ENCODE results near the gene C10orf88.

DNA sequence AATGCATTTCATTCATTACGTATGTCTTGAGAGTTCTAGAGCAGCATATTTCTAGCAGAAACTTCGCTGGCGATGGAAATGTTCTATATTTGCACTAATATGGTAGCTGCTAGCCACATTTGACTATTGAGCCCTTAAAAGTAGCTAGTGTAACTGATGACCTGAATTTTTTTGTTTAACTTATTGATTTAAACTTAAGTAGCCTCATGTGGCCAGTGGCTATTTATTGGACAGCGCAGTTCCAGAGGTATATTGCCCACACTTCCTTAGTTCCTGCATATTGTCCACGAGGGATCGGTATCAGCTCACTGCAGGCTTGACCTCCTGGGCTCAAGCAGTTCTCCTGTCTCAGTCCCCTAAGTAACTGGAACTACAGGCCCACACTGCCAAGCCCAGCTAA lies 29.9 kb upstream of the C10orf88 start:
- TF ChIP-seq POLR2A (IDR thresholded peaks at IDR 0.05; ENCODE audit: insufficient read depth in 1 of 2, low read depth in 2 of 2, low read length in 2 of 2) (no peak), FOXA1 (IDR thresholded peaks at IDR 0.05) (no peak), FOXA1 (CRISPR knock-in tag; IDR thresholded peaks at IDR 0.05) (no peak), ZKSCAN8 (CRISPR knock-in tag; IDR thresholded peaks at IDR 0.05; ENCODE audit: borderline replicate concordance) (no peak), NFKBIZ (CRISPR knock-in tag; IDR thresholded peaks at IDR 0.05) (no peak), MAZ (IDR thresholded peaks at IDR 0.05; ENCODE audit: borderline replicate concordance, low read depth, low read length) (no peak), MAZ (CRISPR knock-in tag; IDR thresholded peaks at IDR 0.05; ENCODE audit: low read depth) (no peak), ZNF292 (CRISPR knock-in tag; IDR thresholded peaks at IDR 0.05; ENCODE audit: borderline replicate concordance, low read depth) (no peak), CBFB (CRISPR knock-in tag; IDR thresholded peaks at IDR 0.05) (no peak), FOXM1 (CRISPR knock-in tag; IDR thresholded peaks at IDR 0.05) (no peak), ZZZ3 (CRISPR knock-in tag; IDR thresholded peaks at IDR 0.05; ENCODE audit: borderline replicate concordance) (no peak)
- TF ChIP-seq, protein P1, sequence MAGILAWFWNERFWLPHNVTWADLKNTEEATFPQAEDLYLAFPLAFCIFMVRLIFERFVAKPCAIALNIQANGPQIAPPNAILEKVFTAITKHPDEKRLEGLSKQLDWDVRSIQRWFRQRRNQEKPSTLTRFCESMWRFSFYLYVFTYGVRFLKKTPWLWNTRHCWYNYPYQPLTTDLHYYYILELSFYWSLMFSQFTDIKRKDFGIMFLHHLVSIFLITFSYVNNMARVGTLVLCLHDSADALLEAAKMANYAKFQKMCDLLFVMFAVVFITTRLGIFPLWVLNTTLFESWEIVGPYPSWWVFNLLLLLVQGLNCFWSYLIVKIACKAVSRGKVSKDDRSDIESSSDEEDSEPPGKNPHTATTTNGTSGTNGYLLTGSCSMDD (CRISPR knock-in tag; IDR thresholded peaks at IDR 0.05) = no peak
- TF ChIP-seq, protein P2, sequence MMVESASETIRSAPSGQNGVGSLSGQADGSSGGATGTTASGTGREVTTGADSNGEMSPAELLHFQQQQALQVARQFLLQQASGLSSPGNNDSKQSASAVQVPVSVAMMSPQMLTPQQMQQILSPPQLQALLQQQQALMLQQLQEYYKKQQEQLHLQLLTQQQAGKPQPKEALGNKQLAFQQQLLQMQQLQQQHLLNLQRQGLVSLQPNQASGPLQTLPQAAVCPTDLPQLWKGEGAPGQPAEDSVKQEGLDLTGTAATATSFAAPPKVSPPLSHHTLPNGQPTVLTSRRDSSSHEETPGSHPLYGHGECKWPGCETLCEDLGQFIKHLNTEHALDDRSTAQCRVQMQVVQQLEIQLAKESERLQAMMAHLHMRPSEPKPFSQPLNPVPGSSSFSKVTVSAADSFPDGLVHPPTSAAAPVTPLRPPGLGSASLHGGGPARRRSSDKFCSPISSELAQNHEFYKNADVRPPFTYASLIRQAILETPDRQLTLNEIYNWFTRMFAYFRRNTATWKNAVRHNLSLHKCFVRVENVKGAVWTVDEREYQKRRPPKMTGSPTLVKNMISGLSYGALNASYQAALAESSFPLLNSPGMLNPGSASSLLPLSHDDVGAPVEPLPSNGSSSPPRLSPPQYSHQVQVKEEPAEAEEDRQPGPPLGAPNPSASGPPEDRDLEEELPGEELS (CRISPR knock-in tag; IDR thresholded peaks at IDR 0.05) = no peak
- TF ChIP-seq, protein P3, sequence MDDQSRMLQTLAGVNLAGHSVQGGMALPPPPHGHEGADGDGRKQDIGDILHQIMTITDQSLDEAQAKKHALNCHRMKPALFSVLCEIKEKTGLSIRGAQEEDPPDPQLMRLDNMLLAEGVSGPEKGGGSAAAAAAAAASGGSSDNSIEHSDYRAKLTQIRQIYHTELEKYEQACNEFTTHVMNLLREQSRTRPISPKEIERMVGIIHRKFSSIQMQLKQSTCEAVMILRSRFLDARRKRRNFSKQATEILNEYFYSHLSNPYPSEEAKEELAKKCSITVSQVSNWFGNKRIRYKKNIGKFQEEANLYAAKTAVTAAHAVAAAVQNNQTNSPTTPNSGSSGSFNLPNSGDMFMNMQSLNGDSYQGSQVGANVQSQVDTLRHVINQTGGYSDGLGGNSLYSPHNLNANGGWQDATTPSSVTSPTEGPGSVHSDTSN (CRISPR knock-in tag; IDR thresholded peaks at IDR 0.05; ENCODE audit: borderline replicate concordance) = no peak
- TF ChIP-seq, protein P4, sequence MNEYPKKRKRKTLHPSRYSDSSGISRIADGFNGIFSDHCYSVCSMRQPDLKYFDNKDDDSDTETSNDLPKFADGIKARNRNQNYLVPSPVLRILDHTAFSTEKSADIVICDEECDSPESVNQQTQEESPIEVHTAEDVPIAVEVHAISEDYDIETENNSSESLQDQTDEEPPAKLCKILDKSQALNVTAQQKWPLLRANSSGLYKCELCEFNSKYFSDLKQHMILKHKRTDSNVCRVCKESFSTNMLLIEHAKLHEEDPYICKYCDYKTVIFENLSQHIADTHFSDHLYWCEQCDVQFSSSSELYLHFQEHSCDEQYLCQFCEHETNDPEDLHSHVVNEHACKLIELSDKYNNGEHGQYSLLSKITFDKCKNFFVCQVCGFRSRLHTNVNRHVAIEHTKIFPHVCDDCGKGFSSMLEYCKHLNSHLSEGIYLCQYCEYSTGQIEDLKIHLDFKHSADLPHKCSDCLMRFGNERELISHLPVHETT (CRISPR knock-in tag; conservative IDR thresholded peaks at IDR 0.05) = no peak

Measured in HepG2 (cell line).